Measurements from ENCODE around the gene RNPEPL1.

DNA sequence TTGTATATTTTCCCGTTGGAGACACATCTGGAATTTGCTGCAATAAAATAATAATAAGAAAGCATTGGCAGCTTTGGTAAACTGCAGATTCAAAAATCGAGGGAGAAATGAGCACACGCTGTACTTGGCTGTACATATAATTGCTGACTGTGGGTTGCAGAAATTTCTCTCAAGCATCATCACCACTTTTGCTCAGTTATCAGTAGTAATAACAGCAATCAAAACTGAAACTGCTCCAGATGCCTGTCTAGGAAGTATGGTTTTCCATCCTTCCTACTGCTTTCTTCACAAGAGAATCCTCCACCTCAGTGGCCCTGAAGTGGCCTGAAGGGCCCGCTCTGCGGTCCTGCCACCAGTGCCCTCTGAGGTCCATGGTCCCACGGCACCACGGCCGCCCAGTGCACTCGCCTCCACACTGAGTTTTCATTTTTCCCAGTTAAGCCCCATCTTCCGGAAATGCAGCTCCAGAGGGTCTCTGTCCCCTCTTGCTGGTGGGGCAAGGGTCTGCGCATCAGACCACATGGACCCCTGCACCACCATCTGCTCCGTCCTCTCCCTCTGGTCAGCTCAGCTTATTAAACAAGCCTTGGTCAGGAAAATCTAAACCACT lies 4.2 kb upstream of the RNPEPL1 start:
- no peak for TF ChIP-seq ZNF660 (tag by site-specific recombination; IDR thresholded peaks at IDR 0.05)
- TF ChIP-seq ZBTB20 (tag by site-specific recombination; IDR thresholded peaks at IDR 0.05): no peak
- no peak for TF ChIP-seq BCL11B (tag by site-specific recombination; IDR thresholded peaks at IDR 0.05; ENCODE audit: low read depth)
- no peak for TF ChIP-seq ZNF747 (tag by site-specific recombination; IDR thresholded peaks at IDR 0.05)
- TF ChIP-seq SP3 (tag by site-specific recombination; IDR thresholded peaks at IDR 0.05): no peak
- no peak for TF ChIP-seq ZNF792 (tag by site-specific recombination; IDR thresholded peaks at IDR 0.05)
- TF ChIP-seq, protein P1, sequence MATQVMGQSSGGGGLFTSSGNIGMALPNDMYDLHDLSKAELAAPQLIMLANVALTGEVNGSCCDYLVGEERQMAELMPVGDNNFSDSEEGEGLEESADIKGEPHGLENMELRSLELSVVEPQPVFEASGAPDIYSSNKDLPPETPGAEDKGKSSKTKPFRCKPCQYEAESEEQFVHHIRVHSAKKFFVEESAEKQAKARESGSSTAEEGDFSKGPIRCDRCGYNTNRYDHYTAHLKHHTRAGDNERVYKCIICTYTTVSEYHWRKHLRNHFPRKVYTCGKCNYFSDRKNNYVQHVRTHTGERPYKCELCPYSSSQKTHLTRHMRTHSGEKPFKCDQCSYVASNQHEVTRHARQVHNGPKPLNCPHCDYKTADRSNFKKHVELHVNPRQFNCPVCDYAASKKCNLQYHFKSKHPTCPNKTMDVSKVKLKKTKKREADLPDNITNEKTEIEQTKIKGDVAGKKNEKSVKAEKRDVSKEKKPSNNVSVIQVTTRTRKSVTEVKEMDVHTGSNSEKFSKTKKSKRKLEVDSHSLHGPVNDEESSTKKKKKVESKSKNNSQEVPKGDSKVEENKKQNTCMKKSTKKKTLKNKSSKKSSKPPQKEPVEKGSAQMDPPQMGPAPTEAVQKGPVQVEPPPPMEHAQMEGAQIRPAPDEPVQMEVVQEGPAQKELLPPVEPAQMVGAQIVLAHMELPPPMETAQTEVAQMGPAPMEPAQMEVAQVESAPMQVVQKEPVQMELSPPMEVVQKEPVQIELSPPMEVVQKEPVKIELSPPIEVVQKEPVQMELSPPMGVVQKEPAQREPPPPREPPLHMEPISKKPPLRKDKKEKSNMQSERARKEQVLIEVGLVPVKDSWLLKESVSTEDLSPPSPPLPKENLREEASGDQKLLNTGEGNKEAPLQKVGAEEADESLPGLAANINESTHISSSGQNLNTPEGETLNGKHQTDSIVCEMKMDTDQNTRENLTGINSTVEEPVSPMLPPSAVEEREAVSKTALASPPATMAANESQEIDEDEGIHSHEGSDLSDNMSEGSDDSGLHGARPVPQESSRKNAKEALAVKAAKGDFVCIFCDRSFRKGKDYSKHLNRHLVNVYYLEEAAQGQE (tag by site-specific recombination; IDR thresholded peaks at IDR 0.05): no peak
- no peak for TF ChIP-seq ZNF2 (tag by site-specific recombination; IDR thresholded peaks at IDR 0.05)
